Fibroblast of pulmonary artery (primary cell): ENCODE measurements around the gene OR2T34.
"Not testable (repeated sequence)": the region's sequence is repeated elsewhere in the genome, so short reads cannot be mapped to it uniquely, and the experiment has no call there.

Source experiments
- DNase-seq: peaks from one replicate; pipeline ENCODE4 v3.0.0-alpha.2; 2010; ENCODE audit warnings: low read depth
- H3K4me3 ChIP-seq: replicated peaks from 2 replicates; pipeline ENCODE4 v1.5.1; 2011; ENCODE audit warnings: low read depth, mild to moderate bottlenecking, control low read depth, low read length, moderate library complexity
- TF ChIP-seq, protein P1 (sequence below): IDR thresholded peaks from 2 replicates; pipeline ENCODE4 v1.5.1; 2011; ENCODE audit warnings: mild to moderate bottlenecking, control low read depth, low read length, inconsistent platforms; ENCODE audit errors: missing control alignments

OR2T34 gene, protein sequence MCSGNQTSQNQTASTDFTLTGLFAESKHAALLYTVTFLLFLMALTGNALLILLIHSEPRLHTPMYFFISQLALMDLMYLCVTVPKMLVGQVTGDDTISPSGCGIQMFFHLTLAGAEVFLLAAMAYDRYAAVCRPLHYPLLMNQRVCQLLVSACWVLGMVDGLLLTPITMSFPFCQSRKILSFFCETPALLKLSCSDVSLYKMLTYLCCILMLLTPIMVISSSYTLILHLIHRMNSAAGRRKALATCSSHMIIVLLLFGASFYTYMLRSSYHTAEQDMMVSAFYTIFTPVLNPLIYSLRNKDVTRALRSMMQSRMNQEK

GRCh38 chr1:248574657-248575056 lies at the start of gene OR2T34:
TSS of gene OR2T34 (minus strand) at chr1:248574757. CDS start at chr1:248574757, 0 bp downstream.
- not testable (repeated sequence) for DNase-seq, H3K4me3 ChIP-seq

DNA sequence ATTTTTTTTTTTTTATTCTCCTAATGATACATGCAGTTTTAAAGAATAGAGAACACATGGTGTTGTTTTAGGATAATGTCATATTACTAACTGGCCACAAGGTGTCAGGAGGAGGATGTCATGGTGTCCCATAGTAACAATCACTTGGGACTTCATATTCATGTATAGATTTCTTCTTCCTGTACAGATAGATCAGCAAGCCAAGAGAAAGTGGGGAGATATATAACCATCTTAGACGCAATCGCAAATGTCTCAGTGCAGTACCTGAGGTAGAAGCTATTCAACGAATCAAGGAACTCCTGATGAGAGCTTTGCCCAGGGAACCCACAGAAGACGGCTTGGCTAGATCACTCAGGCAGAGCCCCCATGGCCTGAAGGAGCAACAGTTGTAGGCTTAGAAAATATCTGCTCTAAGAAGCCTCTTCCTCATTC lies 48.0 kb upstream of the OR2T34 start:
- TF ChIP-seq, protein P1, sequence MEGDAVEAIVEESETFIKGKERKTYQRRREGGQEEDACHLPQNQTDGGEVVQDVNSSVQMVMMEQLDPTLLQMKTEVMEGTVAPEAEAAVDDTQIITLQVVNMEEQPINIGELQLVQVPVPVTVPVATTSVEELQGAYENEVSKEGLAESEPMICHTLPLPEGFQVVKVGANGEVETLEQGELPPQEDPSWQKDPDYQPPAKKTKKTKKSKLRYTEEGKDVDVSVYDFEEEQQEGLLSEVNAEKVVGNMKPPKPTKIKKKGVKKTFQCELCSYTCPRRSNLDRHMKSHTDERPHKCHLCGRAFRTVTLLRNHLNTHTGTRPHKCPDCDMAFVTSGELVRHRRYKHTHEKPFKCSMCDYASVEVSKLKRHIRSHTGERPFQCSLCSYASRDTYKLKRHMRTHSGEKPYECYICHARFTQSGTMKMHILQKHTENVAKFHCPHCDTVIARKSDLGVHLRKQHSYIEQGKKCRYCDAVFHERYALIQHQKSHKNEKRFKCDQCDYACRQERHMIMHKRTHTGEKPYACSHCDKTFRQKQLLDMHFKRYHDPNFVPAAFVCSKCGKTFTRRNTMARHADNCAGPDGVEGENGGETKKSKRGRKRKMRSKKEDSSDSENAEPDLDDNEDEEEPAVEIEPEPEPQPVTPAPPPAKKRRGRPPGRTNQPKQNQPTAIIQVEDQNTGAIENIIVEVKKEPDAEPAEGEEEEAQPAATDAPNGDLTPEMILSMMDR, result peak; percentile 51
- H3K4me3 ChIP-seq, result no peak overlapping the region
- peak; percentile 56 for DNase-seq

DNA sequence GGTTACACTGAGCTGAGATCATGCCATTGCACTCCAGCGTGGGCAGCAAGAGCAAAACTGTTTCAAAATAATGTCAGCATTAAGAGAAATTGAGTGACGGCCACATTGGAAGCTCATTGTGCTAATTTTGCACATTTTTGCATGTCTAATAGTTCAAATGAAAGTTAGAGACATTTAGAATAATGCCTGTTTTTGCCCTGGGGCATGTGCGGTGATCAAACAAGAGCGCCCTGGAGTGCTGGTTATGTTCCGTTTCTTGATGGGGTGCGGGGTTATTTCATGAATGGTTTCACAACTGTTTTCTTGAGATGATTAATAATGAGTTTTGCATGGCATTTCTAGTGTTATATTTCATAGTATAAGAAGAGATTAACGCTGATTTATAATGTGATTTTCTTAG lies 47.2 kb upstream of the OR2T34 start:
- H3K4me3 ChIP-seq, result no peak overlapping the region
- TF ChIP-seq, protein P1, result no peak
- DNase-seq, result no peak

- TF ChIP-seq, protein P1, result peak; percentile 64
- peak; percentile 56 for DNase-seq
- H3K4me3 ChIP-seq, result no peak overlapping the region
Measured at GRCh38 chr1:248618878-248619277, 44.3 kb upstream of the OR2T34 start.

- no peak for DNase-seq
- TF ChIP-seq, protein P1, result no peak
- H3K4me3 ChIP-seq, result no peak overlapping the region
Measured at GRCh38 chr1:248618119-248618518, 43.6 kb upstream of the OR2T34 start.

DNA sequence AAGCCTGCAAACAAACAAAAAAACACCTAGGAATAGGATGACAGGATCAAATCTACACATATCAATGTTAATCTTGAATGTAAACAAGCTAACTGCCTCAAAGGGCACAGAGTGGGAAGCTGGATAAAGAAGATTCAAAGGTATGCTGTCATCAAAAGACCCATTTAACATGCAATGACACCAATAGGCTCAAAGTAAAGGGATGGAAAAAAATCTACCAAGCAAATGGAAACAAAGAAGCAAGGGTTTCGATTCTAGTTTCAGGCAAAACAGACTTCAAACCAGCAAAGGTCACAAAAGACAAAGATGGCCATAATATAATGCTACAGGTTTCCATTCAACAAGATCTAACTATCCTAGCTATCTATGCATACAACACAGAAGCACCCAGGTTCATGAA lies 39.2 kb upstream of the OR2T34 start:
- TF ChIP-seq, protein P1, result no peak

GRCh38 chr1:248611883-248612414 lies 37.4 kb upstream of the OR2T34 start:
- H3K4me3 ChIP-seq, result no peak overlapping the region
- DNase-seq, result no peak
- TF ChIP-seq, protein P1, result no peak

More for the DNA sequence above, 39.2 kb upstream of the OR2T34 start:
- no peak for DNase-seq
- H3K4me3 ChIP-seq, result no peak overlapping the region
